Middle frontal gyrus (tissue), 1 donor: Measurements from ENCODE around the gene EVA1A.

ENCODE experiments used
- DNase-seq: peaks from one replicate; pipeline ENCODE4 v3.0.0-alpha.2; 2015; ENCODE audit warnings: low spot score; ENCODE audit errors: extremely low spot score

EVA1A gene

GRCh38 chr2:75560768-75561565 lies at the start of gene EVA1A:
Gene EVA1A, minus strand, starts transcription at chr2:75560939. Its CDS starts 42,799 bp downstream, at chr2:75518140.
- no peak for DNase-seq

GRCh38 chr2:75609937-75610508 lies 49.3 kb upstream of the EVA1A start:
- no peak for DNase-seq

GRCh38 chr2:75609334-75609689 lies 48.6 kb upstream of the EVA1A start:
- no peak for DNase-seq

- DNase-seq = peak; percentile 14
Measured at GRCh38 chr2:75608684-75609333, 48.1 kb upstream of the EVA1A start.

GRCh38 chr2:75607988-75608683 lies 47.4 kb upstream of the EVA1A start:
- DNase-seq = no peak

- no peak for DNase-seq
Measured at GRCh38 chr2:75607400-75607798, 46.7 kb upstream of the EVA1A start.

GRCh38 chr2:75606761-75607399 lies 46.1 kb upstream of the EVA1A start:
- no peak for DNase-seq

GRCh38 chr2:75605770-75606529 lies 45.2 kb upstream of the EVA1A start:
- no peak for DNase-seq

- no peak for DNase-seq
Measured at GRCh38 chr2:75604484-75604883, 43.7 kb upstream of the EVA1A start.

- DNase-seq = no peak
Measured at GRCh38 chr2:75603477-75603876, 42.7 kb upstream of the EVA1A start.

- no peak for DNase-seq
Measured at GRCh38 chr2:75602724-75603342, 42.1 kb upstream of the EVA1A start.

GRCh38 chr2:75600461-75601011 lies 39.8 kb upstream of the EVA1A start:
- DNase-seq = no peak

GRCh38 chr2:75598589-75599155 lies 37.9 kb upstream of the EVA1A start:
- no peak for DNase-seq

GRCh38 chr2:75597949-75598348 lies 37.2 kb upstream of the EVA1A start:
- DNase-seq = no peak

- no peak for DNase-seq
Measured at GRCh38 chr2:75596784-75597183, 36.0 kb upstream of the EVA1A start.

- no peak for DNase-seq
Measured at GRCh38 chr2:75595541-75596395, 35.0 kb upstream of the EVA1A start.

GRCh38 chr2:75594596-75594995 lies 33.9 kb upstream of the EVA1A start:
- DNase-seq = no peak

GRCh38 chr2:75592888-75593287 lies 32.1 kb upstream of the EVA1A start:
- DNase-seq = no peak

GRCh38 chr2:75592030-75592429 lies 31.3 kb upstream of the EVA1A start:
- no peak for DNase-seq
